Measurements from ENCODE around the gene RNASET2.
"Not testable (repeated sequence)": the region's sequence is repeated elsewhere in the genome, so short reads cannot be mapped to it uniquely, and the experiment has no call there.

RNASET2 gene

DNA sequence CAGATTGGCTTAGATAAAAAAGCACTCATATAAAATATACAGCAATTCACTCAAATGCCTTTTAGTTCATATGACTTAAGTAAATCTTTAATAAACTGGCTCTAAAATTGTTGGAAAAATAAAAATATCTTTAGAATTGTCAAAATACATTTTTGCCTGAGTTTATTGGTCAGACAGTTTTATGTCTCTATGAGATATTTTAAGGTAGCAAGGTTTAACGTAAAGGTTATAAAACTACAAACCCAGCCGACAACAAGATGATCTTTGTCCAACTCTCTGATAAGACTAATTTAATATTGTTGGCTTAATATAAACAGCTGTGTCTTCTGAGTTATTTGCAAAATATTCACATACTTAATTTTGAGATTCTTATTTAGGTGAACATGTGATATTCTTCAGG is 39.5 kb downstream of the RNASET2 start:
- Histone ChIP-seq H3K36me3 (ENCODE audit: insufficient read depth, low read length) (no peaks in the 10 kb centered on the region; the same call in 1 of the 2 replicates), H3K79me2 (ENCODE audit: insufficient read depth, low read length) (no peaks in the 10 kb centered on the region), H3K9ac (ENCODE audit: low read length) (no peak overlapping the region), H2AFZ (ENCODE audit: low read length) (no peak overlapping the region), H3K4me3 (ENCODE audit: low read depth, low read length, poor library complexity, severe bottlenecking) (no peak overlapping the region), H3F3A (ENCODE audit: insufficient read depth, low read length) (no peaks in the 10 kb centered on the region), H3K9me3 (ENCODE audit: low read length) (peaks cover 6% of the 10 kb centered on the region), H3K9me2 (ENCODE audit: low read depth, low read length) (no peaks in the 10 kb centered on the region), H3K4me2 (ENCODE audit: low read length) (no peak overlapping the region), H3K4me1 (ENCODE audit: insufficient read depth, low read length, severe bottlenecking) (no peaks in the 10 kb centered on the region), H3K27ac (ENCODE audit: low read depth, low read length, poor library complexity, severe bottlenecking) (no peak overlapping the region), H4K20me1 (ENCODE audit: insufficient read depth, low read length) (no peaks in the 10 kb centered on the region), H3K27me3 (ENCODE audit: insufficient read depth, low read length) (no peaks in the 10 kb centered on the region)
- TF ChIP-seq EZH2 (IDR thresholded peaks at IDR 0.05; ENCODE audit: borderline replicate concordance, low read length) = no peak
- TF ChIP-seq, protein P1, sequence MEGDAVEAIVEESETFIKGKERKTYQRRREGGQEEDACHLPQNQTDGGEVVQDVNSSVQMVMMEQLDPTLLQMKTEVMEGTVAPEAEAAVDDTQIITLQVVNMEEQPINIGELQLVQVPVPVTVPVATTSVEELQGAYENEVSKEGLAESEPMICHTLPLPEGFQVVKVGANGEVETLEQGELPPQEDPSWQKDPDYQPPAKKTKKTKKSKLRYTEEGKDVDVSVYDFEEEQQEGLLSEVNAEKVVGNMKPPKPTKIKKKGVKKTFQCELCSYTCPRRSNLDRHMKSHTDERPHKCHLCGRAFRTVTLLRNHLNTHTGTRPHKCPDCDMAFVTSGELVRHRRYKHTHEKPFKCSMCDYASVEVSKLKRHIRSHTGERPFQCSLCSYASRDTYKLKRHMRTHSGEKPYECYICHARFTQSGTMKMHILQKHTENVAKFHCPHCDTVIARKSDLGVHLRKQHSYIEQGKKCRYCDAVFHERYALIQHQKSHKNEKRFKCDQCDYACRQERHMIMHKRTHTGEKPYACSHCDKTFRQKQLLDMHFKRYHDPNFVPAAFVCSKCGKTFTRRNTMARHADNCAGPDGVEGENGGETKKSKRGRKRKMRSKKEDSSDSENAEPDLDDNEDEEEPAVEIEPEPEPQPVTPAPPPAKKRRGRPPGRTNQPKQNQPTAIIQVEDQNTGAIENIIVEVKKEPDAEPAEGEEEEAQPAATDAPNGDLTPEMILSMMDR (IDR thresholded peaks at IDR 0.05; ENCODE audit: low read length) = no peak

DNA sequence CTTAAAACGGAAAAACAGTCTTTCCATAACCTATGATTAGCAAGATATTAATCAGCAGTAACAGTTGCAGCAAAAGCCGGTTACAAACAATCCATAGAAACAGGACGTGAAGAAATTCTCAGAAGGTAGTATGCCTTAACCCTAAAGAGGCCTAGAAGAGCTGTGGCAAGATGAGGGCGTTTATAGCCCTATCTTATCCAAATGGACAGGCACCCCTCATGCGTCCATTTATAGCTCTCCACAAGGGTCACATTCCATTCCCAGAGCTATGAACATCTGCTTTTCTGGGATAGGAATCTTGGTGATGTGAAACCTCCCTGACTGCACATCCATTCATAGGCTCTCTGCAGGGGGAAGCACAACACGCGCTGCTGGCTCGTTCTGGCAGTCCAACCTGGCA is 40.9 kb downstream of the RNASET2 start:
- H3K27ac ChIP-seq (ENCODE audit: low read depth, low read length, poor library complexity, severe bottlenecking); H3K79me2 ChIP-seq (ENCODE audit: insufficient read depth, low read length): not testable (repeated sequence)

DNA sequence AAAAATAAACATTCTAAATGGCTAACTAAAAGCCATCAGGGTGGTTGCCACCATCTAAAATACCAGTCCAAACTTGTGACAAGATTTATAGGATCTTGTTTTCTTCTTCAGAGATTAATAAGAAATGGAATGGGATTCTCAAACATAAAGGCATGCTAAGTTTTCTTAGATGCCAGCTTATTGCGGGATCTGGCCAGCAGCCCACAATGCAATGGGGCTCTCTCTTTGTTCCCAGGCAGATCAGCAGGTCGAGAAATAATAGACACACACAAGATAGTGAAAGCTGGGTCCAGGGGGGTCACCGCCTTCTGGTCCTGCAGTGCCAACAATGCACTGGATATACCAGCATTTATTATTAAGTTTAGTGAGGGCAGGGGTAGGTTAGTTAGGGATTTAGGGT is 41.4 kb downstream of the RNASET2 start:
- H3K4me3 ChIP-seq (ENCODE audit: low read depth, low read length, poor library complexity, severe bottlenecking); H3K79me2 ChIP-seq (ENCODE audit: insufficient read depth, low read length); H2AFZ ChIP-seq (ENCODE audit: low read length); H3K9ac ChIP-seq (ENCODE audit: low read length); H3K36me3 ChIP-seq (ENCODE audit: insufficient read depth, low read length); H3K27ac ChIP-seq (ENCODE audit: low read depth, low read length, poor library complexity, severe bottlenecking); H3K9me2 ChIP-seq (ENCODE audit: low read depth, low read length); H3K9me3 ChIP-seq (ENCODE audit: low read length); H3F3A ChIP-seq (ENCODE audit: insufficient read depth, low read length); H3K4me1 ChIP-seq (ENCODE audit: insufficient read depth, low read length, severe bottlenecking); H4K20me1 ChIP-seq (ENCODE audit: insufficient read depth, low read length); H3K27me3 ChIP-seq (ENCODE audit: insufficient read depth, low read length); H3K4me2 ChIP-seq (ENCODE audit: low read length): not testable (repeated sequence)

More for the DNA sequence above, 40.9 kb downstream of the RNASET2 start:
- H3K4me1 ChIP-seq (ENCODE audit: insufficient read depth, low read length, severe bottlenecking); H3K36me3 ChIP-seq (ENCODE audit: insufficient read depth, low read length); H3K9me2 ChIP-seq (ENCODE audit: low read depth, low read length); H4K20me1 ChIP-seq (ENCODE audit: insufficient read depth, low read length); H2AFZ ChIP-seq (ENCODE audit: low read length); H3F3A ChIP-seq (ENCODE audit: insufficient read depth, low read length); H3K4me2 ChIP-seq (ENCODE audit: low read length); H3K9me3 ChIP-seq (ENCODE audit: low read length); H3K9ac ChIP-seq (ENCODE audit: low read length); H3K4me3 ChIP-seq (ENCODE audit: low read depth, low read length, poor library complexity, severe bottlenecking); H3K27me3 ChIP-seq (ENCODE audit: insufficient read depth, low read length): not testable (repeated sequence)

DNA sequence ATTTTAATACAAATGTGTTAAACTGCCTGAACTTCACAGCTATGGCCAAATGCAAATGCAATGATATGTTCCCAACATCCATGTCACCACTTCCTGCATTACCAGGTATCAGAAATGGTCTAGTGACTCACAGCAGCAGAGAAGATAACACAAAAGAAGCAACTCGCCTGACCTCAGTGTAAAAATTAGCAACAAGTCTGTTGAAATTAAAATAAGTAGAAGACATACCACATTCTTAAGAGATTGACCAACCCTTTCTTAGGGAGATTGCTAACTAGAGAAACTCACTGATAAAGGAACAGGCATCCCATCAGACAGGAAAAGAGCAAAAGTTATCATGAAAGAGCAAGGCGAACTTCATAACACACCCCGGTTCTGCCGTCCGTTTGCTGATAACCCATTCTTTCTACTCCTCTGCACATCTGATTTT is 45.1 kb downstream of the RNASET2 start:
- no peak overlapping the region for H3K27ac ChIP-seq (ENCODE audit: low read depth, low read length, poor library complexity, severe bottlenecking)
- no peaks in the 10 kb centered on the region for H4K20me1 ChIP-seq (ENCODE audit: insufficient read depth, low read length)
- TF ChIP-seq EZH2 (IDR thresholded peaks at IDR 0.05; ENCODE audit: borderline replicate concordance, low read length) = no peak
- TF ChIP-seq, protein P1 (IDR thresholded peaks at IDR 0.05; ENCODE audit: low read length) = no peak
- H3K9me2 ChIP-seq (ENCODE audit: low read depth, low read length) = no peaks in the 10 kb centered on the region
- H3K4me2 ChIP-seq (ENCODE audit: low read length) = no peak overlapping the region
- no peaks in the 10 kb centered on the region for H3K79me2 ChIP-seq (ENCODE audit: insufficient read depth, low read length)
- H3F3A ChIP-seq (ENCODE audit: insufficient read depth, low read length) = no peaks in the 10 kb centered on the region
- H2AFZ ChIP-seq (ENCODE audit: low read length) = no peak overlapping the region
- H3K4me3 ChIP-seq (ENCODE audit: low read depth, low read length, poor library complexity, severe bottlenecking) = no peak overlapping the region
- no peaks in the 10 kb centered on the region for H3K9me3 ChIP-seq (ENCODE audit: low read length)
- H3K27me3 ChIP-seq (ENCODE audit: insufficient read depth, low read length) = no peaks in the 10 kb centered on the region
- H3K9ac ChIP-seq (ENCODE audit: low read length) = no peak overlapping the region
- H3K36me3 ChIP-seq (ENCODE audit: insufficient read depth, low read length) = no peaks in the 10 kb centered on the region; the same call in 1 of the 2 replicates
- no peaks in the 10 kb centered on the region for H3K4me1 ChIP-seq (ENCODE audit: insufficient read depth, low read length, severe bottlenecking)

Data from OCI-LY1 (cell line).